Activated CD4-positive, alpha-beta T cell treated with anti-CD3 and anti-CD28 coated beads for 36 hours (primary cell): ENCODE measurements around the gene TRAK1. TPM values are rescaled to one million over a fixed set of nuclear protein-coding genes. Genes with fewer than 3 reads are reported as not detected.

ENCODE experiments used
- ATAC-seq: fragments of 200-7000 bp; cut with Tn5 transposase; one replicate; pipeline ENCODE4 v1.10.0; 2021; ENCODE audit warnings: mild to moderate bottlenecking, moderate library complexity
- CTCF ChIA-PET: fragments of 350-600 bp; sonication (Branson Sonifier 250); formaldehyde crosslinking; loops from one replicate; lab custom pipeline; 2021; ENCODE audit warnings: antibody characterized with exemption; lab: Charles Lee
- POLR2A ChIA-PET: fragments of 350-600 bp; sonication (Branson Sonifier 250); formaldehyde crosslinking; loops from one replicate; lab custom pipeline; 2021; ENCODE audit warnings: antibody characterized with exemption, inconsistent platforms; lab: Charles Lee
- DNase-seq: peaks from one replicate; pipeline ENCODE4 v3.0.0-alpha.2; 2020
- H3K27ac Mint-ChIP-seq: one replicate; pipeline ENCODE4 v1.8.0; 2021; ENCODE audit warnings: mixed read lengths
- H3K27me3 Mint-ChIP-seq: one replicate; pipeline ENCODE4 v1.8.0; 2021; ENCODE audit warnings: mixed read lengths
- H3K36me3 Mint-ChIP-seq: one replicate; pipeline ENCODE4 v1.8.0; 2021; ENCODE audit warnings: low read depth, mixed read lengths
- H3K4me1 Mint-ChIP-seq: one replicate; pipeline ENCODE4 v1.8.0; 2021; ENCODE audit warnings: mixed read lengths
- H3K4me3 Mint-ChIP-seq: one replicate; pipeline ENCODE4 v1.8.0; 2021; ENCODE audit warnings: mild to moderate bottlenecking, moderate library complexity, mixed read lengths
- H3K9me3 Mint-ChIP-seq: one replicate; pipeline ENCODE4 v1.8.0; 2021; ENCODE audit warnings: low read depth, mixed read lengths
- intact Hi-C, 2 experiments: fragments of 100-400 bp; cut with DNase I in 1 of 2; cut with micrococcal nuclease in 1 of 2; formaldehyde crosslinking; loops; one replicate each; pipeline versions ENCODE4 v1.14.2 to v1.15.1; 2022 to 2024; cut with DNase I, micrococcal nuclease
- total RNA-seq, 2 experiments: library from RNA; stranded (reverse); gene quantifications; one replicate each; pipeline ENCODE4 v1.2.3, GENCODE V29; 2021

The TRAK1 gene
- total RNA-seq, 2 experiments from 2014 or later = 22.4 to 23.6 TPM

DNA sequence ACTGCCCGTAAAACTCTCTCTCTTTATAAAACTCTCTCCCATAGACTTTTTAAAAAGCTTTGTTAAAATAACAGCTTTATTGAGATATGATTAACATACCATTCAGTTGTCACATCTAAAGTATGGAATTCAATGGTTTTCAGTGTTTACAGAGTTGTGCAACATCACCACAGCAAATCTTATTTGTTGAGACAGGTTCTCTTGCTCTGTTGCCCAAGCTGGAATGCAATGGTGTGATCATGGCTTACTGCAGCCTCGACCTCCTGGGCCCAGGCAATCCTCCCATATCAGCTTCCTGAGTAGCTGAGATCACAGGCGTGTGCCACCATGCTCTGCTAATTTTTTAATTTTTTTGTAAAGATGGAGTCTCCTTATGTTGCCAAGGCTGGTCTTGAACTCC, 35.9 kb upstream of the TRAK1 start:
- DNase-seq = no peak
- peaks cover 17% of the 10 kb centered on the region for H3K4me1 Mint-ChIP-seq
- POLR2A ChIA-PET = no interaction called here
- no peak overlapping the region for H3K27ac Mint-ChIP-seq
- H3K9me3 Mint-ChIP-seq = no peaks in the 10 kb centered on the region
- H3K4me3 Mint-ChIP-seq = no peak overlapping the region
- CTCF ChIA-PET = interaction anchor here (0.8 kb wide), 1 partner anchor 656 kb away, joined by 3 read pairs; no protein-coding TSS in a partner anchor
- no peaks in the 10 kb centered on the region for H3K36me3 Mint-ChIP-seq
- intact Hi-C loops = no loop called here
- ATAC-seq = no peak
- H3K27me3 Mint-ChIP-seq = no peaks in the 10 kb centered on the region

GRCh38 chr3:42056840-42057239, 34.3 kb upstream of the TRAK1 start:
- Mint-ChIP-seq H3K4me3 (no peak overlapping the region), H3K27ac (no peak overlapping the region), H3K27me3 (no peaks in the 10 kb centered on the region), H3K36me3 (no peaks in the 10 kb centered on the region), H3K4me1 (peaks cover 9% of the 10 kb centered on the region), H3K9me3 (no peaks in the 10 kb centered on the region)
- ChIA-PET POLR2A (no interaction called here), CTCF (no interaction called here)
- intact Hi-C loops = no loop called here
- ATAC-seq = no peak
- no peak for DNase-seq

- ATAC-seq (no peak), DNase-seq (no peak)
- POLR2A ChIA-PET = no interaction called here
- H3K27me3 Mint-ChIP-seq = no peaks in the 10 kb centered on the region
- intact Hi-C loops = no loop called here
- H3K36me3 Mint-ChIP-seq = no peaks in the 10 kb centered on the region
- H3K4me1 Mint-ChIP-seq = peaks cover 6% of the 10 kb centered on the region
- CTCF ChIA-PET = interaction anchor here (1.7 kb wide), 1 partner anchor 43 kb away, joined by 3 read pairs; no protein-coding TSS in a partner anchor
- no peaks in the 10 kb centered on the region for H3K9me3 Mint-ChIP-seq
- H3K4me3 Mint-ChIP-seq = no peak overlapping the region
- H3K27ac Mint-ChIP-seq = no peak overlapping the region
Measured at GRCh38 chr3:42057561-42058211, 33.5 kb upstream of the TRAK1 start.

DNA sequence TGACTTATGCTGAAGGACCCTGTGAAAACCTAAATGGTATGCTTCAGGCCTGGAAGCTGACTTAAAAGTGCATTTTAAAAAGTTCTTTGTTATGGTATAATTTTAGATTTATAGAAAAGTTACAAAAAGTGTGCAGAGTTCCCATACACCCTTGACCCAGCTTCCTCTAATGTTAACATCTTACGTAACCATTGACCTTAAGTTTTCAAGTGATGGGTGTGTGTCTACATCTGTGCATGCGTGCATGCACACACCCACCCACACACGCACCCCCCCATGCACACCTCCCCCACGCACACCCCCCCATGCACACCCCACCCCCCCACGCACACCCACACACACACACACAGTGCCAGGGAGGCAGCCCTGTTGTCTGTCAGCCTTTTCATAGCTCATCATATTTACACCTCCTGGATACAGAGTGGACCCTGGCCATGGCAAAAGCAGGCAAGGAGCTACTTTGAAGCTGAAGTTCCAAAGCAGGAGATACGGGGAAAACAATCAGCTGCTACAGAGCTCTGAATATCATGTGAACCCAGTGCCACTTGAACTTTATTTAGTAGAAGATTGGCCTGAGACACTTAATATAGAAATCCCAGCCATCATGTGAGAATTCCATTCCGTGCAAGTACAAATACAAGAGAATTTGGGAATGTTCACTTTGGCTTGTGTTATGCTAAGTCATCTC, 30.0 kb upstream of the TRAK1 start:
- Mint-ChIP-seq H3K27ac (no peak overlapping the region), H3K4me1 (peaks cover 7% of the 10 kb centered on the region), H3K27me3 (no peaks in the 10 kb centered on the region), H3K36me3 (no peaks in the 10 kb centered on the region), H3K4me3 (no peak overlapping the region), H3K9me3 (no peaks in the 10 kb centered on the region)
- intact Hi-C loops = no loop called here
- CTCF ChIA-PET = interaction anchor here (1.4 kb wide), 1 partner anchor 130 kb away, joined by 3 read pairs; no protein-coding TSS in a partner anchor
- ATAC-seq (no peak), DNase-seq (no peak)
- POLR2A ChIA-PET = no interaction called here

GRCh38 chr3:42061713-42062380, 29.3 kb upstream of the TRAK1 start:
- Mint-ChIP-seq H3K4me1 (peaks cover 11% of the 10 kb centered on the region), H3K36me3 (no peaks in the 10 kb centered on the region), H3K27me3 (no peaks in the 10 kb centered on the region), H3K27ac (no peak overlapping the region), H3K9me3 (no peaks in the 10 kb centered on the region), H3K4me3 (no peak overlapping the region)
- ChIA-PET CTCF (interaction anchor here (1.0 to 1.4 kb wide), 2 partner anchors 10 to 130 kb away, joined by 3 read pairs; no protein-coding TSS in a partner anchor), POLR2A (no interaction called here)
- no peak for DNase-seq
- ATAC-seq = no peak
- intact Hi-C loops = no loop called here

DNA sequence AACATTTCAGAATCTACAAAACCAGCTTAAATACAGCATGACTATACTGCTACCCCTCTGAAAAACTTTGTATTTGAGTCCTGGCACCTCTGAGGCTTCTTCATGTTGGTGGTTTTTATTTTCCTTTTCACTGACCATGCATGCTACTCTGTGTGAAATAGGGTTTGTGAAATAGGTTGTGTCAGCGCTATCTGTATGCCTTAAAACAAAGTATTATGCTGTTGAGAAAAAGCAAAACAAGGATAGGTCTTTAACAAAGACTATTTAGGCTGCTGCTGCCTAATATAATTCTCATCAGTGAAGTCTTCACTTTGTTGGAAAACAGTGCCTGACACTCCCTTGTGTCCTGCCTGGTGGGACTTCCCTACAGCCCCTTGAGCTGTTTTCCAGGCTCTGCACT, 28.7 kb upstream of the TRAK1 start:
- POLR2A ChIA-PET = no interaction called here
- CTCF ChIA-PET = interaction anchor here (1.0 kb wide), 1 partner anchor 10 kb away, joined by 3 read pairs; no protein-coding TSS in a partner anchor
- Mint-ChIP-seq H3K27me3 (no peaks in the 10 kb centered on the region), H3K36me3 (no peaks in the 10 kb centered on the region), H3K4me1 (peaks cover 14% of the 10 kb centered on the region), H3K4me3 (no peak overlapping the region), H3K9me3 (no peaks in the 10 kb centered on the region), H3K27ac (no peak overlapping the region)
- no peak for ATAC-seq
- no peak for DNase-seq
- intact Hi-C loops = no loop called here

DNA sequence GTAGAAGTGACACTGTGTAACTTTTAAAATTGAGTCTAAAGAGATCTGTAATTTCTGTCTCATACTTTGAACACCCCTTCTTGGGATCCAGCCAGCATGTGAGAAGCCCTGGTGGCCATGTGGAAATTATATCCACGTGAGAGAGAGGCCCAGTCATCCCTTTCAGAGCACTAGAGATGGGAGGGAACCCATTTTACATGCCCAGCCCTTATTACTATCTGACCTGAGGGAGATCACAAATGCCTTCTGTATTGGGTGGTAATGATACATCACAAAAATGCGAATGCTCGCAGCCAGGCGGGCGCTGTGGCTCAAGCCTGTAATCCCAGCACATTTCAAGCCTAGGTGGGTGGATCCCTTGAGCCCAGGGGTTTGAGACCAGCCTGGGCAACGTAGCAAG, 27.3 kb upstream of the TRAK1 start:
- DNase-seq = no peak
- H3K27me3 Mint-ChIP-seq = no peaks in the 10 kb centered on the region
- POLR2A ChIA-PET = no interaction called here
- CTCF ChIA-PET = no interaction called here
- no peak for ATAC-seq
- H3K4me1 Mint-ChIP-seq = peaks cover 15% of the 10 kb centered on the region
- H3K4me3 Mint-ChIP-seq = no peak overlapping the region
- intact Hi-C loops = no loop called here
- no peaks in the 10 kb centered on the region for H3K36me3 Mint-ChIP-seq
- H3K27ac Mint-ChIP-seq = no peak overlapping the region
- no peaks in the 10 kb centered on the region for H3K9me3 Mint-ChIP-seq

DNA sequence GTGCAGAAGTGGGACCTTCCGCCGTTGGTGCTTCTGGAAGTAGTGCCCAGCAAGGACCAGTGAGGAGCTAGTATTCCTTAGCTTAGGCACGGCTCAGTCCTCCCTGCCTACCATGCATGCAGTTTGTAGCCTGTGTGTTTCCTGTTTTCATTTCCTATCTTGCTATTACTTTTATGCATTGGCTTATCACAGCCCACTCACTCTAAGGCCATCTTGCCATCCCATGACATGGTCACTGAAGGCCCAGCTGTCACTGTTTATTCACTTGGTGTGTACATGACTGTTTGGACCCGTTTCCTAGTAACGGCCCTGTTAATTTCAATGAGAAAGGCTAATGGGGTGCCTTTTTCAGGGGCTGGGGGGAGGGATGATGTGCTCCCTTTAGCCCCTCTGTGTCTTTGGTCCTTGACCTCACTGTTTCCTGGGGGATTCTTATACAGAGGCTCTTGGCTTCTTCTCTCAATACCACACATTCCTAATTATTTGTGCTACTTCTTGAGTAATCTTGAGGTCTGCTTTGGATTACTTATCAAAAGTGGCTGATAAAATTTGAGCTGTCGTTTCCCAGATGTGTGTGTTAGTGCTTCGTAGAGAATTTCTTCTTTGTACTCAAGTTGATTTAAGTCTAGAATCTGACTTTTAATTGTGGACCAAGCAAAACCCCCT, 24.5 kb upstream of the TRAK1 start:
- no peak for DNase-seq
- H3K4me1 Mint-ChIP-seq = peaks cover 11% of the 10 kb centered on the region
- no peaks in the 10 kb centered on the region for H3K36me3 Mint-ChIP-seq
- no peaks in the 10 kb centered on the region for H3K27me3 Mint-ChIP-seq
- ChIA-PET POLR2A (interaction anchor here (0.6 kb wide), 1 partner anchor 125 kb away, joined by 6 read pairs; no protein-coding TSS in a partner anchor), CTCF (interaction anchor here (0.6 kb wide), 1 partner anchor 966 kb away, joined by 3 read pairs; no protein-coding TSS in a partner anchor)
- H3K9me3 Mint-ChIP-seq = no peaks in the 10 kb centered on the region
- H3K4me3 Mint-ChIP-seq = no peak overlapping the region
- intact Hi-C loops = no loop called here
- H3K27ac Mint-ChIP-seq = no peak overlapping the region
- no peak for ATAC-seq

DNA sequence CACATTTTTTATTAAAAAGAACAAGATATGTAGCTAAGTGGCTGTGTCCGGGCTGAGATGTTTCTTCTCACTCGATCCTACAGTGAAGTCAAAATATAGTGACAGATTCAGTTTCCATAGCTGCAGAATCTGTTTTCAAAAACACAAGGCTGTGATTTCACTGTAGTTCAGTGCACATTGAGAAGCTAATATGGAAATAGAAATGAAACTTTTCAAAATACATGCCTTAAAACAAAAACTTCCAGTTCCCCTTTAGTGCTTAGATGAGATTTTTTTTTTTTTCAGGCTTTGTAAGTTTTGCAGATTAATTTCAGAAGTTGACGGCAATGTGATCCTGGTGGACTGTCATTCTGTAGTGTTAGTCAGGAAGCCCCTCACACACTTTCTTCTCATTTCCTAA, 23.8 kb upstream of the TRAK1 start:
- no peak overlapping the region for H3K27ac Mint-ChIP-seq
- no peaks in the 10 kb centered on the region for H3K27me3 Mint-ChIP-seq
- ATAC-seq (no peak), DNase-seq (no peak)
- no peaks in the 10 kb centered on the region for H3K36me3 Mint-ChIP-seq
- H3K9me3 Mint-ChIP-seq = no peaks in the 10 kb centered on the region
- POLR2A ChIA-PET = no interaction called here
- CTCF ChIA-PET = interaction anchor here (0.6 kb wide), 1 partner anchor 967 kb away, joined by 3 read pairs; no protein-coding TSS in a partner anchor
- peaks cover 14% of the 10 kb centered on the region for H3K4me1 Mint-ChIP-seq
- H3K4me3 Mint-ChIP-seq = no peak overlapping the region
- intact Hi-C loops = no loop called here

GRCh38 chr3:42068303-42069088, 22.7 kb upstream of the TRAK1 start:
- DNase-seq (no peak), ATAC-seq (no peak)
- H3K27ac Mint-ChIP-seq = no peak overlapping the region
- H3K9me3 Mint-ChIP-seq = no peaks in the 10 kb centered on the region
- no peak overlapping the region for H3K4me3 Mint-ChIP-seq
- H3K36me3 Mint-ChIP-seq = no peaks in the 10 kb centered on the region
- intact Hi-C loops = no loop called here
- ChIA-PET CTCF (interaction anchor here (0.6 kb wide), 1 partner anchor 29 kb away, joined by 3 read pairs; no protein-coding TSS in a partner anchor), POLR2A (no interaction called here)
- H3K27me3 Mint-ChIP-seq = no peaks in the 10 kb centered on the region
- H3K4me1 Mint-ChIP-seq = peaks cover 18% of the 10 kb centered on the region
